B cell (primary cell): ENCODE results near the gene NTRK3. TPM values are rescaled to one million over a fixed set of nuclear protein-coding genes. Genes with fewer than 3 reads are reported as not detected.

Source experiments
- ATAC-seq: fragments of 200-7000 bp; cut with Tn5 transposase; one replicate; pipeline ENCODE4 v1.10.0; 2021; ENCODE audit warnings: low read depth, mild to moderate bottlenecking, moderate number of reproducible peaks, moderate library complexity
- CTCF ChIA-PET: fragments of 350-600 bp; sonication (Branson Sonifier 250); formaldehyde crosslinking; loops from one replicate; lab custom pipeline; 2021; ENCODE audit warnings: antibody characterized with exemption, inconsistent platforms; lab: Charles Lee
- POLR2A ChIA-PET: fragments of 350-600 bp; sonication (Branson Sonifier 250); formaldehyde crosslinking; loops from one replicate; lab custom pipeline; 2021; ENCODE audit warnings: antibody characterized with exemption; lab: Charles Lee
- DNase-seq: peaks from one replicate; pipeline ENCODE4 v3.0.0; 2013
- H2AFZ ChIP-seq: 2 replicates; pipeline ENCODE4 v1.6.1; 2012; ENCODE audit warnings: mild to moderate bottlenecking, low read depth, low read length; ENCODE audit not compliant: insufficient read depth, poor library complexity, severe bottlenecking
- H3K27ac ChIP-seq, 2 donors: 1 replicate in 1 of 2; 2 replicates in 1 of 2; pipeline ENCODE4 v1.5.1; 2012 to 2013; ENCODE audit warnings: low read length in 2 of 2, mild to moderate bottlenecking in 2 of 2, moderate library complexity in 1 of 2
- H3K27me3 ChIP-seq, 4 experiments: fragments of 200-600 bp in 1 of 4; sonication (generic) in 1 of 4; replicated peaks in 1 of 4; 1 replicate in 2 of 4; 2 replicates in 2 of 4; pipeline versions ENCODE4 v1.6.1 to v1.7.0; 2013 to 2016; ENCODE audit warnings: low read length in 3 of 4, mild to moderate bottlenecking in 2 of 4, mixed read lengths in 1 of 4, moderate library complexity in 1 of 4; ENCODE audit not compliant: insufficient read depth in 4 of 4, control insufficient read depth in 3 of 4; ENCODE audit errors: control extremely low read depth in 1 of 4
- H3K36me3 ChIP-seq, 2 experiments: replicated peaks in 1 of 2; 1 replicate in 1 of 2; 2 replicates in 1 of 2; pipeline versions ENCODE4 v1.6.1 to v1.7.1; 2013; ENCODE audit warnings: low read length in 1 of 2; ENCODE audit not compliant: insufficient read depth in 2 of 2, control insufficient read depth in 1 of 2; ENCODE audit errors: control extremely low read depth in 1 of 2, extremely low read depth in 1 of 2
- H3K4me1 ChIP-seq, 2 donors: fragments of 200-600 bp in 1 of 2; sonication (generic) in 1 of 2; 1 replicate in 1 of 2; 2 replicates in 1 of 2; pipeline versions ENCODE4 v1.5.1 to v1.6.1; 2013 to 2017; ENCODE audit warnings: low read length in 2 of 2; ENCODE audit not compliant: control insufficient read depth in 2 of 2, insufficient read depth in 2 of 2
- H3K4me2 ChIP-seq: replicated peaks from 2 replicates; pipeline ENCODE3; 2012; ENCODE audit warnings: mild to moderate bottlenecking, low read depth, low read length; ENCODE audit not compliant: poor library complexity, severe bottlenecking
- H3K4me3 ChIP-seq, 5 experiments: fragments of 200-600 bp in 1 of 5; sonication (generic) in 1 of 5; 1 replicate in 3 of 5; 2 replicates in 2 of 5; pipeline versions ENCODE4 v1.5.1 to v1.7.0; 2011 to 2016; ENCODE audit warnings: low read length in 4 of 5, mild to moderate bottlenecking in 4 of 5, low read depth in 2 of 5, control low read depth in 1 of 5, moderate library complexity in 1 of 5; ENCODE audit not compliant: insufficient read depth in 1 of 5; ENCODE audit errors: control extremely low read depth in 1 of 5, extremely low read depth in 1 of 5
- H3K79me2 ChIP-seq: fragments of 200-600 bp; sonication (generic); one replicate; pipeline ENCODE4 v1.6.0; 2016; ENCODE audit warnings: low read length; ENCODE audit not compliant: control insufficient read depth, insufficient read depth
- H3K9ac ChIP-seq: fragments of 200-600 bp; sonication (generic); 2 replicates; pipeline ENCODE4 v1.6.1; 2017; ENCODE audit warnings: mild to moderate bottlenecking, low read length, moderate library complexity
- H3K9me3 ChIP-seq, 3 donors: one replicate each; pipeline versions ENCODE4 v1.6.1 to v1.7.1; 2013; ENCODE audit warnings: low read length in 2 of 3; ENCODE audit not compliant: control insufficient read depth in 2 of 3, insufficient read depth in 1 of 3; ENCODE audit errors: control extremely low read depth in 1 of 3
- H4K20me1 ChIP-seq: 2 replicates; pipeline ENCODE4 v1.6.0; 2012; ENCODE audit warnings: mild to moderate bottlenecking, low read length; ENCODE audit not compliant: insufficient read depth, control insufficient read depth, poor library complexity, severe bottlenecking
- H3K27ac Mint-ChIP-seq: one replicate; pipeline ENCODE4 v1.8.0; 2021; ENCODE audit warnings: mixed read lengths
- H3K27me3 Mint-ChIP-seq: one replicate; pipeline ENCODE4 v1.8.0; 2021; ENCODE audit warnings: mixed read lengths
- H3K4me1 Mint-ChIP-seq: one replicate; pipeline ENCODE4 v1.8.0; 2021; ENCODE audit warnings: mixed read lengths
- H3K4me3 Mint-ChIP-seq: one replicate; pipeline ENCODE4 v1.8.0; 2021; ENCODE audit warnings: mixed read lengths
- H3K9me3 Mint-ChIP-seq: one replicate; pipeline ENCODE4 v1.8.0; 2022; ENCODE audit warnings: mixed read lengths; ENCODE audit not compliant: insufficient read depth
- EZH2 ChIP-seq: IDR thresholded peaks from 2 replicates; pipeline ENCODE4 v1.6.1; 2012; ENCODE audit warnings: borderline replicate concordance, low read depth, mild to moderate bottlenecking, moderate library complexity, low read length; ENCODE audit not compliant: insufficient read depth, poor library complexity, severe bottlenecking
- WGBS: methylation state at CpG from one replicate; pipeline ENCODE4 v1.1.5; 2013; ENCODE audit warnings: missing lambda C conversion rate; ENCODE audit not compliant: insufficient coverage; 5-methylcytosine and 5-hydroxymethylcytosine counted together
- intact Hi-C: fragments of 100-400 bp; cut with micrococcal nuclease; formaldehyde crosslinking; loops from one replicate; pipeline ENCODE4 v1.10.0; 2022
- polyA plus RNA-seq: library from polyadenylated mRNA; depleted of rRNA; stranded (reverse); fragments of >200 nt; gene quantifications from 2 replicates; pipeline ENCODE4 v1.2.3, GENCODE V29; 2012
- total RNA-seq, 2 donors: library from RNA; stranded (reverse); fragments of 120-200 nt in 1 of 2; gene quantifications; 1 replicate in 1 of 2; 2 replicates in 1 of 2; pipeline versions ENCODE4 v1.2.3 to v1.2.4, GENCODE V29; 2013 to 2022
- TF ChIP-seq, protein P1 (sequence below): fragments of 200-600 bp; IDR thresholded peaks from one replicate; pipeline ENCODE4 v1.8.0; 2022; ENCODE audit warnings: antibody characterized with exemption, mild to moderate bottlenecking

Gene NTRK3
- total and polyA plus RNA-seq, 2 donors (not counting 1 experiment from before 2014, with no cell fraction given): not detected

DNA sequence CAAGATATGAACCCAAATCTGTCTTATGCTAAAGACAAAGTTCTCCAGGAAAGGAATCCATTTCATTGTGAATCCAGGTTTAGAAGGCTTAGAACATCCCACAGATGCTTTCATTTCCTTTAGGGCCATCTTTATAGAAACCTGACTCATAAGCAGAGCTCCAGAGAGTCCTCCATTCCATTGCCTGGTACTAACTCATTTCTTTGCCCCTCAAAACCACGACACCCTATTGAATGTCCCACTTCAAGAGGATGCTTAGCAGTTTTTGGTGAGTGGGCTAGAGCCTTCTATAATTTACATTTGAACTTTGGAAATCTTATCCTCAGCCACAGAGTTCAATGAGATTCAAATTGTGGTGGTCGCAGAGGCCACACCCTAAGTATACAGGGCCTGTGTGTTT is 325.0 kb downstream of the NTRK3 start:
- no peak overlapping the region for H2AFZ ChIP-seq
- POLR2A ChIA-PET: no interaction called here
- ATAC-seq (no peak), DNase-seq (no peak)
- no peak overlapping the region for H3K4me2 ChIP-seq
- H3K9ac ChIP-seq: no peak overlapping the region
- no peak overlapping the region for H3K27ac ChIP-seq
- H3K9me3 ChIP-seq: peaks cover 0 to 6% (median 0%) of the 10 kb centered on the region in 3 donors
- intact Hi-C loops: no loop called here
- no peaks in the 10 kb centered on the region for H3K79me2 ChIP-seq
- CTCF ChIA-PET: no interaction called here
- no CpG with 5 or more reads among the region's 2 CpGs for WGBS
- TF ChIP-seq EZH2: no peak
- TF ChIP-seq, protein P1, sequence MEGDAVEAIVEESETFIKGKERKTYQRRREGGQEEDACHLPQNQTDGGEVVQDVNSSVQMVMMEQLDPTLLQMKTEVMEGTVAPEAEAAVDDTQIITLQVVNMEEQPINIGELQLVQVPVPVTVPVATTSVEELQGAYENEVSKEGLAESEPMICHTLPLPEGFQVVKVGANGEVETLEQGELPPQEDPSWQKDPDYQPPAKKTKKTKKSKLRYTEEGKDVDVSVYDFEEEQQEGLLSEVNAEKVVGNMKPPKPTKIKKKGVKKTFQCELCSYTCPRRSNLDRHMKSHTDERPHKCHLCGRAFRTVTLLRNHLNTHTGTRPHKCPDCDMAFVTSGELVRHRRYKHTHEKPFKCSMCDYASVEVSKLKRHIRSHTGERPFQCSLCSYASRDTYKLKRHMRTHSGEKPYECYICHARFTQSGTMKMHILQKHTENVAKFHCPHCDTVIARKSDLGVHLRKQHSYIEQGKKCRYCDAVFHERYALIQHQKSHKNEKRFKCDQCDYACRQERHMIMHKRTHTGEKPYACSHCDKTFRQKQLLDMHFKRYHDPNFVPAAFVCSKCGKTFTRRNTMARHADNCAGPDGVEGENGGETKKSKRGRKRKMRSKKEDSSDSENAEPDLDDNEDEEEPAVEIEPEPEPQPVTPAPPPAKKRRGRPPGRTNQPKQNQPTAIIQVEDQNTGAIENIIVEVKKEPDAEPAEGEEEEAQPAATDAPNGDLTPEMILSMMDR: no peak
- H3K4me1 ChIP-seq: no peaks in the 10 kb centered on the region
- Mint-ChIP-seq H3K4me3 (no peak overlapping the region), H3K9me3 (no peaks in the 10 kb centered on the region), H3K27me3 (no peaks in the 10 kb centered on the region), H3K27ac (no peak overlapping the region), H3K4me1 (no peaks in the 10 kb centered on the region)
- H3K27me3 ChIP-seq: no peaks in the 10 kb centered on the region
- H3K4me3 ChIP-seq: no peak overlapping the region
- H4K20me1 ChIP-seq: no peaks in the 10 kb centered on the region
- H3K36me3 ChIP-seq: no peaks in the 10 kb centered on the region

DNA sequence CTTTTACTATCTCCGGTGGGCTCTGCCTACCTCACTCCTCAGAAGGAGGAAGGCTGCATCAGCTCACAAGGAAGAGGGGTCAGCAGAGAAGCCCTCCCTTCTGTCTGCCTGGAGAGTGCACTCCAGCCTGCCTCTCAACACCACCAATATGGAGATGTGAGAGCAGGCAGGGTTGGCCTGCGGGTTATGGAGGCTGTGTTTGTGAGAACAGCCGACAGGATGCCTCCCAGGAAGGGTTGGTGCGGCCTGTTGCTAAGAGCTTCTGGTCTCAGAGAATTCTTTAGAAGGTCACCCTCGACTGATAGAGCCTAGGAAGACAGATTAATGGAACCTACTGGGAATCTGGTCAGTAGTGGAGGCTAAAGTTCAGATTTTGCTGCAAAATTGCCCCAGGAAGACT is 326.1 kb downstream of the NTRK3 start:
- Histone ChIP-seq H4K20me1 (no peaks in the 10 kb centered on the region), H3K9me3 (peaks cover 0 to 6% (median 0%) of the 10 kb centered on the region in 3 donors), H3K9ac (no peak overlapping the region), H3K36me3 (no peaks in the 10 kb centered on the region), H3K27ac (no peak overlapping the region), H3K4me1 (no peaks in the 10 kb centered on the region), H3K27me3 (no peaks in the 10 kb centered on the region), H3K4me2 (no peak overlapping the region), H2AFZ (no peak overlapping the region), H3K4me3 (no peak overlapping the region), H3K79me2 (no peaks in the 10 kb centered on the region)
- no peaks in the 10 kb centered on the region for H3K4me1 Mint-ChIP-seq
- TF ChIP-seq, protein P1: no peak
- no peak for TF ChIP-seq EZH2
- POLR2A ChIA-PET: no interaction called here
- intact Hi-C loops: no loop called here
- CTCF ChIA-PET: no interaction called here
- ATAC-seq (no peak), DNase-seq (no peak)
- no peaks in the 10 kb centered on the region for H3K27me3 Mint-ChIP-seq
- no peak overlapping the region for H3K4me3 Mint-ChIP-seq
- 83% methylated on average over 4 of the region's 5 CpGs for WGBS
- no peaks in the 10 kb centered on the region for H3K9me3 Mint-ChIP-seq
- H3K27ac Mint-ChIP-seq: no peak overlapping the region
